Naive B cell (primary cell): ENCODE measurements around the gene FKBP3. TPM values are rescaled to one million over a fixed set of nuclear protein-coding genes. Genes with fewer than 3 reads are reported as not detected.

ENCODE experiments used
- ATAC-seq, 2 donors: fragments of 150-1000 bp; cut with Tn5 transposase; 2 replicates each; pipeline ENCODE4 v1.10.0; 2021; ENCODE audit warnings: low read depth in 2 of 2, mild to moderate bottlenecking in 2 of 2, moderate library complexity in 2 of 2
- DNase-seq: peaks from one replicate; pipeline ENCODE4 v3.0.0; 2022
- H3K27ac Mint-ChIP-seq, 6 donors: one replicate each; pipeline ENCODE4 v1.8.0; 2020 to 2022; ENCODE audit warnings: mild to moderate bottlenecking in 6 of 6, mixed read lengths in 6 of 6, moderate library complexity in 5 of 6, inconsistent platforms in 2 of 6
- H3K27me3 Mint-ChIP-seq, 3 donors: one replicate each; pipeline ENCODE4 v1.8.0; 2021 to 2022; ENCODE audit warnings: mixed read lengths in 3 of 3, mild to moderate bottlenecking in 1 of 3
- H3K36me3 Mint-ChIP-seq, 2 donors: one replicate each; pipeline ENCODE4 v1.8.0; 2020 to 2022; ENCODE audit warnings: mixed read lengths in 2 of 2, inconsistent platforms in 1 of 2, mild to moderate bottlenecking in 1 of 2
- H3K4me1 Mint-ChIP-seq, 3 donors: one replicate each; pipeline ENCODE4 v1.8.0; 2020 to 2022; ENCODE audit warnings: mixed read lengths in 3 of 3, inconsistent platforms in 1 of 3, mild to moderate bottlenecking in 1 of 3, moderate library complexity in 1 of 3
- H3K4me3 Mint-ChIP-seq, 8 donors: one replicate each; pipeline ENCODE4 v1.8.0; 2020 to 2022; ENCODE audit warnings: mild to moderate bottlenecking in 8 of 8, mixed read lengths in 8 of 8, moderate library complexity in 8 of 8, inconsistent platforms in 2 of 8
- H3K9me3 Mint-ChIP-seq, 7 donors: one replicate each; pipeline ENCODE4 v1.8.0; 2020 to 2022; ENCODE audit warnings: mixed read lengths in 7 of 7, mild to moderate bottlenecking in 5 of 7, inconsistent platforms in 2 of 7, moderate library complexity in 1 of 7
- polyA plus RNA-seq, 6 donors: library from polyadenylated mRNA; unstranded; fragments of 300-500 nt; fragmentation: Illumina TruSeq; gene quantifications; one replicate each; pipeline ENCODE4 v1.2.3, GENCODE V29; 2021; ENCODE audit warnings: low read depth in 6 of 6

FKBP3 gene
- polyA plus RNA-seq, 6 donors from 2014 or later = 48.4 to 99.8 (median 68.0) TPM

- H3K27me3 Mint-ChIP-seq = no peaks in the 10 kb centered on the region
- no peak for ATAC-seq
- no peaks in the 10 kb centered on the region for H3K9me3 Mint-ChIP-seq
- DNase-seq = no peak
- H3K4me3 Mint-ChIP-seq = no peak overlapping the region
- no peak overlapping the region for H3K27ac Mint-ChIP-seq
- no peaks in the 10 kb centered on the region for H3K4me1 Mint-ChIP-seq
- H3K36me3 Mint-ChIP-seq = no peaks in the 10 kb centered on the region
Measured at GRCh38 chr14:45070215-45070614, 64.1 kb downstream of the FKBP3 start.

- Mint-ChIP-seq H3K4me3 (no peak overlapping the region), H3K4me1 (peaks cover 0 to 5% (median 0%) of the 10 kb centered on the region in 3 donors), H3K27me3 (no peaks in the 10 kb centered on the region), H3K27ac (no peak overlapping the region), H3K9me3 (no peaks in the 10 kb centered on the region), H3K36me3 (no peaks in the 10 kb centered on the region)
- DNase-seq (no peak), ATAC-seq (no peak)
Measured at GRCh38 chr14:45068396-45068795, 65.9 kb downstream of the FKBP3 start.

- H3K4me3 Mint-ChIP-seq = no peak overlapping the region
- H3K9me3 Mint-ChIP-seq = no peaks in the 10 kb centered on the region
- no peak overlapping the region for H3K27ac Mint-ChIP-seq
- H3K27me3 Mint-ChIP-seq = no peaks in the 10 kb centered on the region
- DNase-seq = no peak
- H3K36me3 Mint-ChIP-seq = no peaks in the 10 kb centered on the region
- H3K4me1 Mint-ChIP-seq = peaks cover 0 to 5% (median 0%) of the 10 kb centered on the region in 3 donors
- no peak for ATAC-seq
Measured at GRCh38 chr14:45066667-45067066, 67.6 kb downstream of the FKBP3 start.

DNA sequence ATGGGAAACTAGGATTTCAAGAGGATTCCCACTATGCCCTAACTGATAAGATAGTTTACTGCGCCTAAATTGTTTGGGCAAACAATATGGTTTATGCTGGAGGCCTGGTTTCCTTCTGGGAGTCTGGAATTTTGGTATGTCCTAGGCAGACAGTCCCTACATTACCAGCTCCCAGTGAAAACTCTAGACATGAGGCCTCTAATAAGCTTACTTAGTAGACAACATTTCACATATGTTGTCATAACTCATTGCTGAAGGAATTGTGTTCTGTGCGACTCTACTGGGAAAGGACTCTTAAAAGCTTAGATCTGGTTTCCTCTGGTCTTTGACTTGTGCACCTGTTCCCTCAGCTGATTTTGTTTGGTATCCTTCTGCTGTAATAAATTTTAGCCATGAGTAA, 68.3 kb downstream of the FKBP3 start:
- no peak for DNase-seq
- H3K27me3 Mint-ChIP-seq = no peaks in the 10 kb centered on the region
- no peaks in the 10 kb centered on the region for H3K9me3 Mint-ChIP-seq
- no peak overlapping the region for H3K27ac Mint-ChIP-seq
- H3K36me3 Mint-ChIP-seq = no peaks in the 10 kb centered on the region
- H3K4me3 Mint-ChIP-seq = no peak overlapping the region
- ATAC-seq = no peak
- peaks cover 0 to 5% (median 0%) of the 10 kb centered on the region in 3 donors for H3K4me1 Mint-ChIP-seq

Other genes with a start within 250 kb of the FKBP3 start
- gene KLHL28, start 172.5 kb downstream of the FKBP3 start, polyA plus RNA-seq = 10 to 100 TPM; 39.5 to 43.9 (median 41.4) TPM
- gene TOGARAM1, start 172.3 kb downstream of the FKBP3 start, polyA plus RNA-seq = 10 to 100 TPM; 13.0 to 27.0 (median 15.8) TPM
- gene PRPF39, start 50.4 kb downstream of the FKBP3 start, polyA plus RNA-seq = 10 to 100 TPM in 4 of 6 donors, 1 to 10 TPM in 2; 9.2 to 19.6 (median 13.1) TPM
- gene FANCM, start 1.4 kb upstream of the FKBP3 start, polyA plus RNA-seq = 1 to 10 TPM; 4.3 to 10.0 (median 8.3) TPM
- gene MIS18BP1, start 118.7 kb upstream of the FKBP3 start, polyA plus RNA-seq = 10 to 100 TPM; 44.5 to 85.3 (median 75.8) TPM